HepG2 (cell line): ENCODE measurements around the gene SAMD5. TPM values are rescaled to one million over a fixed set of nuclear protein-coding genes. Genes with fewer than 3 reads are reported as not detected.

Experiments used
- ATAC-seq: fragments of 200-7000 bp; cut with Tn5 transposase; 3 replicates; pipeline ENCODE4 v1.9.1; 2020; ENCODE audit warnings: mild to moderate bottlenecking, moderate library complexity
- BruUV-seq: library from RNA; stranded (reverse); fragments of 400-500 nt; replicated peaks from 2 replicates; lab custom pipeline; 2021; lab: Mats Ljungman, UMichigan
- CTCF ChIA-PET: fragments of 300-600 bp; formaldehyde crosslinking; extraction: SDS; loops from one replicate; lab custom pipeline; 2021; ENCODE audit warnings: low total read pairs, inconsistent platforms, low intra/inter-chr PET ratio; lab: Yijun Ruan, JAX
- POLR2A ChIA-PET: fragments of 350-600 bp; sonication (Branson Sonifier 250); formaldehyde crosslinking; loops from one replicate; lab custom pipeline; 2020; ENCODE audit warnings: antibody characterized with exemption, inconsistent platforms; lab: Yijun Ruan, JAX
- DNase-seq: peaks from one replicate; pipeline ENCODE4 v3.0.0-alpha.2; 2015; ENCODE audit warnings: low spot score
- FAIRE-seq: peaks from 3 replicates; lab custom pipeline; 2011; peaks lifted over from hg19 to GRCh38; lab: Jason Lieb, UNC
- H2AFZ ChIP-seq: one replicate; pipeline ENCODE4 v1.6.1; 2011; ENCODE audit warnings: low read length, inconsistent platforms
- H3K27ac ChIP-seq: fragments of 300-600 bp; 3 replicates; pipeline ENCODE4 v1.8.0; 2011; ENCODE audit warnings: mixed run types, mild to moderate bottlenecking, mixed read lengths, low read length, inconsistent platforms; ENCODE audit not compliant: insufficient read depth; ENCODE audit errors: extremely low read length
- H3K27me3 ChIP-seq, 2 experiments: fragments of 200-600 bp in 1 of 2; 2 replicates in 1 of 2; 3 replicates in 1 of 2; pipeline versions ENCODE4 v1.6.0 to v1.8.0; 2011; ENCODE audit warnings: low read length in 2 of 2, mild to moderate bottlenecking in 2 of 2, moderate library complexity in 2 of 2, inconsistent platforms in 1 of 2; ENCODE audit not compliant: insufficient read depth in 2 of 2, control insufficient read depth in 1 of 2
- H3K36me3 ChIP-seq, 2 experiments: fragments of 200-600 bp in 1 of 2; replicated peaks in 1 of 2; 2 replicates in 1 of 2; 3 replicates in 1 of 2; pipeline versions ENCODE4 v1.5.1 to v1.8.0; 2011; ENCODE audit warnings: low read length in 2 of 2, inconsistent platforms in 1 of 2; ENCODE audit not compliant: insufficient read depth in 2 of 2, control insufficient read depth in 1 of 2
- H3K4me1 ChIP-seq: 2 replicates; pipeline ENCODE4 v1.5.1; 2012; ENCODE audit warnings: low read length, inconsistent platforms; ENCODE audit not compliant: insufficient read depth
- H3K4me2 ChIP-seq: 2 replicates; pipeline ENCODE4 v1.6.0; 2011; ENCODE audit warnings: low read depth, low read length, inconsistent platforms
- H3K4me3 ChIP-seq, 3 experiments: fragments of 200-600 bp in 1 of 3; sonication (generic), shearing (Covaris generic) in 1 of 3; replicated peaks in 1 of 3; 2 replicates each; pipeline ENCODE4 v1.5.1; 2011 to 2016; ENCODE audit warnings: low read length in 3 of 3, inconsistent platforms in 2 of 3, low read depth in 2 of 3, mild to moderate bottlenecking in 2 of 3, control low read depth in 1 of 3, mixed read lengths in 1 of 3; ENCODE audit not compliant: insufficient read depth in 1 of 3
- H3K79me2 ChIP-seq: one replicate; pipeline ENCODE4 v1.6.1; 2011; ENCODE audit warnings: low read length, inconsistent platforms; ENCODE audit not compliant: insufficient read depth
- H3K9ac ChIP-seq: 2 replicates; pipeline ENCODE4 v1.6.0; 2011; ENCODE audit warnings: mild to moderate bottlenecking, low read depth, low read length, inconsistent platforms; ENCODE audit not compliant: insufficient read depth
- H3K9me3 ChIP-seq: 2 replicates; pipeline ENCODE4 v1.5.1; 2012; ENCODE audit warnings: mild to moderate bottlenecking, low read length
- H4K20me1 ChIP-seq: 2 replicates; pipeline ENCODE4 v1.6.0; 2011; ENCODE audit warnings: inconsistent platforms, mild to moderate bottlenecking, low read length, moderate library complexity; ENCODE audit not compliant: insufficient read depth
- CBFB ChIP-seq: sonication (generic); formaldehyde crosslinking; IDR thresholded peaks from 2 replicates; pipeline ENCODE4 v1.4.0; 2020; ENCODE audit warnings: missing genetic modification reagents
- CREB3 ChIP-seq: sonication (generic); formaldehyde crosslinking; IDR thresholded peaks from 2 replicates; pipeline ENCODE4 v1.5.0; 2020; ENCODE audit warnings: missing genetic modification reagents
- HHEX ChIP-seq: IDR thresholded peaks from 2 replicates; pipeline ENCODE4 v1.6.1; 2016; ENCODE audit warnings: control low read depth
- HNRNPH1 ChIP-seq: fragments of 200-400 bp; formaldehyde crosslinking; optimal IDR thresholded peaks from 2 replicates; pipeline ENCODE3; 2017; ENCODE audit warnings: mild to moderate bottlenecking, low read depth, low read length
- KDM5B ChIP-seq: sonication (generic); formaldehyde crosslinking; IDR thresholded peaks from 2 replicates; pipeline ENCODE4 v1.4.0; 2020; ENCODE audit warnings: missing genetic modification reagents, mild to moderate bottlenecking, borderline replicate concordance
- KLF16 ChIP-seq, 2 experiments: sonication (generic) in 1 of 2; formaldehyde crosslinking in 1 of 2; IDR thresholded peaks; 2 replicates each; pipeline versions ENCODE4 v1.6.1 to v1.8.0; 2016 to 2023; ENCODE audit warnings: missing genetic modification reagents in 2 of 2, missing compliant biosample characterization in 1 of 2
- NFIC ChIP-seq: IDR thresholded peaks from 2 replicates; pipeline ENCODE4 v1.6.1; 2012; ENCODE audit warnings: mild to moderate bottlenecking, low read length, inconsistent platforms
- RXRA ChIP-seq: sonication (generic); formaldehyde crosslinking; IDR thresholded peaks from 2 replicates; pipeline ENCODE4 v1.5.1; 2020; ENCODE audit warnings: missing genetic modification reagents
- TAF1 ChIP-seq: sonication (generic); formaldehyde crosslinking; IDR thresholded peaks from 2 replicates; pipeline ENCODE4 v1.4.0; 2020; ENCODE audit warnings: missing genetic modification reagents
- ZNF510 ChIP-seq: sonication (generic); formaldehyde crosslinking; IDR thresholded peaks from 2 replicates; pipeline ENCODE4 v1.4.0; 2020; ENCODE audit warnings: low read depth, mild to moderate bottlenecking, missing genetic modification reagents
- ZNF792 ChIP-seq: IDR thresholded peaks from 2 replicates; pipeline ENCODE4 v1.6.1; 2016
- WGBS: methylation state at CpG from one replicate; pipeline ENCODE4 v1.1.6; 2017; ENCODE audit warnings: low lambda C conversion rate; 5-methylcytosine and 5-hydroxymethylcytosine counted together
- in situ Hi-C: cut with HindIII; loops from 2 replicates; pipeline ENCODE4 v1.10.0; 2017; ENCODE audit warnings: low pct_unique_long_range_greater_than_20kb; ENCODE audit not compliant: extremely low pct_ligation_motif_present
- intact Hi-C: fragments of 100-400 bp; cut with micrococcal nuclease; formaldehyde crosslinking; loops from one replicate; pipeline ENCODE4 v1.10.0; 2022; ENCODE audit not compliant: unreplicated experiment
- polyA plus RNA-seq, 8 experiments: library from polyadenylated mRNA; depleted of rRNA in 3 of 8; stranded (reverse) in 7 of 8; unstranded in 1 of 8; fragments of >200 nt; fragmentation: Illumina TruSeq in 4 of 8; extraction: Trizol in 4 of 8; gene quantifications; 2 replicates each; pipeline versions ENCODE4 v1.2.1 to v1.2.3, GENCODE V29; 2011 to 2016; ENCODE audit warnings: low read depth in 4 of 8, missing spikeins in 1 of 8, mixed read lengths in 1 of 8; ENCODE audit not compliant: insufficient read depth in 1 of 8
- total RNA-seq, 5 experiments: library from RNA; depleted of rRNA; stranded (reverse); fragments of >200 nt; fragmentation: Illumina TruSeq; extraction: Trizol; gene quantifications; 2 replicates each; pipeline ENCODE4 v1.2.3, GENCODE V29; 2016; ENCODE audit warnings: low read depth in 1 of 5

SAMD5 gene
- total and polyA plus RNA-seq, 2 of the 13 experiments (the other 11 are each of a cell fraction or from before 2014, with no cell fraction given), result 0.02 to 0.07 TPM

- H3K27me3 ChIP-seq, result no peaks in the 10 kb centered on the region
- ATAC-seq (no peak), DNase-seq (no peak), FAIRE-seq (no peak)
- no peaks in the 10 kb centered on the region for H3K79me2 ChIP-seq
- POLR2A ChIA-PET, result no interaction called here
- intact Hi-C loops (no loop called here), in situ Hi-C loops (no loop called here)
- H3K9ac ChIP-seq, result no peak overlapping the region
- CTCF ChIA-PET, result no interaction called here
- no peaks in the 10 kb centered on the region for H3K4me1 ChIP-seq
- no peak overlapping the region for H3K27ac ChIP-seq
- no peak overlapping the region for H3K4me3 ChIP-seq
- WGBS, result 85% methylated on average over 4 of the region's 4 CpGs
- H4K20me1 ChIP-seq, result no peaks in the 10 kb centered on the region
- H2AFZ ChIP-seq, result no peak overlapping the region
- no peaks in the 10 kb centered on the region for H3K9me3 ChIP-seq
- no TSS peak for BruUV-seq
- H3K36me3 ChIP-seq, result no peaks in the 10 kb centered on the region
- no peak overlapping the region for H3K4me2 ChIP-seq
- no peak for TF ChIP-seq KDM5B (CRISPR knock-in tag)
- no peak for TF ChIP-seq HHEX
- no peak for TF ChIP-seq CREB3 (CRISPR knock-in tag)
- no peak for TF ChIP-seq ZNF792 (CRISPR knock-in tag)
- no peak for TF ChIP-seq TAF1
- TF ChIP-seq RXRA, result no peak
- no peak for TF ChIP-seq KLF16 (CRISPR knock-in tag; IDR thresholded peaks at IDR 0.05)
- TF ChIP-seq NFIC, result no peak
- no peak for TF ChIP-seq HNRNPH1
- TF ChIP-seq CBFB (CRISPR knock-in tag), result no peak
- no peak for TF ChIP-seq ZNF510 (CRISPR knock-in tag)
- TF ChIP-seq, all 625 proteins: peak for 0
These were observed 41.0 kb downstream of the SAMD5 start for GRCh38 chr6:147549531-147549930.
